GM19193 (cell line): ENCODE results near the gene NDNF.

Source experiments
- POLR2A ChIP-seq: IDR thresholded peaks from 4 replicates; pipeline ENCODE4 v1.6.1; 2011; ENCODE audit not compliant: insufficient read depth, insufficient read length; ENCODE audit errors: extremely low read depth

The NDNF gene

DNA sequence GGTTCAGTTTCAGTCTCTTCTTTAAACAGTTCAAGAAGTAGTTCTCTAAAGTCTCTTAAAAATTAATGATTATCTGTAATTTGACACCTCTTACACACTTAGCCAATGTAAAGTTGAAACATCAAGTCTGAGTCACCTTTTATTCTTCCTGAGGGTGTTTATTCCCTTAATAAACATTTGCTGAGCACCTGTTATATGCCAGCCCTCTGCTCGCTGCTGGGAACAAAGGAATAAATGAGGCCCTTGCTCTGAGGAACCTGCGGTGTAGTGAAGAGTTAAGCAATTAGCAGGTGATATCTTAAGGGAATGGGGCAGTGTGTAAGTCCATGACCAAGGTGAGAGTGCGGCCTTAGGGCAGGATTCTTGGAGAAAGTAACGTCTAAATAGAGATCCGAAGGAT, 5.2 kb upstream of the NDNF start:
- no peak for TF ChIP-seq POLR2A

DNA sequence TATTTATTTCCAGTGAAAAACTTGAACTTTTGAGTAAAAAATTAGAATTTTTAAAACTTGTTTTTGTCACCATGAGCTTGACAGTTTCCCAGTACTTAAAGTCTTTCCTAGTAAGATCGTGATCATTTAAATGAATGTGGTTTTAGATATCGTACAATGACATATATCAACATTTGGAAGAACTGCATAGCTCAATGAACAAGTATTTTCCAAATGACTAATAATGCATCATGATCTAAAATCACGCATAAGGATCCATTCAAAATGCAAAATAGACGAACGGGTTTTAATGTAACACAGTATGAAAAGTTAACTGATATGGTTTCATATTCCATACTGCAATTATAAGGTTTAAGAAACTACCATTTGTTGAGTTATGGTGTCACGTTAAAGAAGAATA, 4.1 kb upstream of the NDNF start:
- no peak for TF ChIP-seq POLR2A

DNA sequence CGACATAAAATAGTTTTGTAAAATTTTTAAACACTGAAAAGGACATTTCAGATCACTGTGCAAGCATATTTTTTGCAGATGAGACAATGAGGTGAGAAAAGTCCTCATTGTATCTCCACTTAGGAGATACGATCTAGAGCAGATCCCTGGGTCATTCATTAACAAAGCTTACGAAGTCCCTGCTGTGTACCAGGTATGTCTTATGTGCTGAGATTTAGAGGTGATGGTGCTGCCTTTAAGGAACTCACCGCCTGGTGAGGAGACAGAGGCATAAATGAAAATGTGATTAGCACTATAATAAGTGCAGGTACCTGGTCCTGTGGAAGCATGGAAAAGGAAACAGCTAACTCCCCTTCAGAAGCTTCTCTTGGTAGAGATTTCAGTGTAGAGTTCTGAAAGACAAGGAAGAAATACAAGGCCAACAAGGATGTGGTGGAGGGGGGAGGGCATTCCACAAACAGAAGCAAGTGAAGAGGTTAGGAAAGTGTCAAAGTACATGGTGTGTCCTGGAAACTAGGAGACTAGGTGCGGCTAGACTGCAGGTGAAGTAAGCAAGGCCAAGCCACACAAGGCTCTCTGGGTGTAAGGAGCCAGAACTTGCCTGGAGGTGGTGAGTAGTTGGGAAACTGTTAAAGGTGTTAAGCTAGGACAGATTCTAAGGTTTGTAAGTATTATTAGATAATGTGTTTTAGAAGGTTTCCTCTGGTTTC, 1.5 kb upstream of the NDNF start:
- no peak for TF ChIP-seq POLR2A

DNA sequence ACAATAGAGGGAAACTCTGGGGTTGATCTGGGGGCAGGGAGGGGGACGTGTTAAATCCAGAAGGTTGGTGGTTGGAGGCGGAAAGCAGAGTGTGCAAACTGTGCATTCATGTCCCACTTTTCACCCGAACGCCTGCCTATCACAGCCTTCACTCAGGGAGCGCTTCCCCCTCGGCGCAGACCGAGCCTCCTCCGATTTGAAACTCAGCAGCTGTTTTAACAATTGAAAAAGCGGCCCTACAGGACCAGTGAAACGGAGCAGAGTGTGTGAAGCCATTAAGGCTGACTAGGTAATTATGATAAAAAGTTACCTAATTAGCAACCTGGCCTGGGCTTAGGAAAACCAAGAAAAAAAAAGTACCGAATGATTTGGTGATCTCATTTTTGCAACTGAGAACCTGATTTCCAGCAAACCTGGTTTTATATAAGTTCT, 685 bp upstream of the NDNF start:
- TF ChIP-seq POLR2A, result no peak

DNA sequence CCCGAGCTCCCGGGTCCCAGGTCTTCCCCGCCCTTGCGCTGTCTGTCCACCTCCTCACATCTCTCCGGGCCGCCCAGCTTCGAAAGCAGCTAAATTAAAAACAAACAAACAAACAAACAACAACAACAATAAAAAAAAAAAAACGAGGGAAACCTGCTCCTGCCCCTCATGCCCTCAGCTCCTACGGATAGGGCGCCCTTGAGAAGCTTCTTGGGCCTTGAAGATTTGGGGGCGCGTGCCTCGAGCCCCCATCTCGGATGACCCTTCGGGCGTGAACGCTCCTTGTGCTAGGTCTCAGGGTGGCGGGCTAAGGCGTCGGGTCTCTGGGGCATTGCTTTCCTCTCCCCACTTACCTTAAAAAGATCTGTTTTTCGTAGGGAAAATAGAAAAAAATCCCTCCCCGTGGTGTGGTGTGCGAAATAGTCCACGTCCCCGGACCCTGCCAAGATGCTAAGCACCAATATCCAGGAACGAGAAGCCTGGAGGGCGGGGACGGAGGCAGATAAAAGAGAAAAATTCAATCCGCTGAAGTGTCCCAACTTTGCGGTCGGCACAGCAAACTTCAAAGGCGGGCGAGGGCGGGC, 603 bp downstream of the NDNF start:
- TF ChIP-seq POLR2A, result no peak

DNA sequence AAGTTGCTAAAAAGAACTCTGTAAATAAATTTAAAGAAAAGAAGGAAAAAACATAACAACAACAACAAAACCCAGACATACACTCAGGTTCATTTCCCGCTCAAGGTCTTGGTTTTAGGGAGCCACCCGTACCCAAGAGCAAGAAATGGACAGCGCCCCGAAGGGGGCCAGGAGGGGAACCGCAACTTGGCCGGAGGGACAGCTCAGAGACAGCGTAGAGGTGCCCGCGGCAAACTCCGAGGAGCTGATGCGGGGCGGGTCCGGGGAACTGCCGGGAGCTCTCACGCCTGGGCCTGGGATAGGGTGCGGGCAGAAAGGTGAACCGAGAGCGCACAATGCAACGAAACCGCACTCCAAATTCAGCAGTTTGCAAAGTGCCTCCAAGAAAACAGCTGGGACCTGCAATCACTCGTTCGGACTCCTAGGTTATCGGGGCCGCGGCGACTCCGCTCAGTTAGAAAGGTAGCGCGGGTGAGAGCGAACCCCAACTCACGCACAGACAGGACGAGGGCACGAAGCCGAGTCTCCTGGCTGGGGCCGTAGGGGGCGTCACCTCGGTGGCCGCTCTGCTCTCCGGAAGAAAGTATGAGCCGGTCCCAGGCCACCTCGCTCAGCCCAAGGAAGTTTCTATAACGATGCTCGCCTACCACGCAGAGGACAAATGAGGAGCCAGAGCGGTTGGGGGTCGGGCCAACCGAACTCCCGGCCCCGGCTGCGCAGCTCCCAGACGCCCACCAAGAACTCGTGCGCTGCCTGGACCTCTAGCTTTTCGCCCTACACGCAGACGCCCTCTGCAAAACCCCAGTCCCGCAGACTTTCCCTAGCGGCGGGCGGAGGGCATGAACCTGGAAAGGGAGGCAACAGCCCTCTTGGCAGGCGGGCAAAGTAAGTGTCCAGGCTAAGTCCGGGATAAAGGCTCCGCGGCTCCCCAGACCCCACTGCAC, 1.4 kb downstream of the NDNF start:
- no peak for TF ChIP-seq POLR2A

DNA sequence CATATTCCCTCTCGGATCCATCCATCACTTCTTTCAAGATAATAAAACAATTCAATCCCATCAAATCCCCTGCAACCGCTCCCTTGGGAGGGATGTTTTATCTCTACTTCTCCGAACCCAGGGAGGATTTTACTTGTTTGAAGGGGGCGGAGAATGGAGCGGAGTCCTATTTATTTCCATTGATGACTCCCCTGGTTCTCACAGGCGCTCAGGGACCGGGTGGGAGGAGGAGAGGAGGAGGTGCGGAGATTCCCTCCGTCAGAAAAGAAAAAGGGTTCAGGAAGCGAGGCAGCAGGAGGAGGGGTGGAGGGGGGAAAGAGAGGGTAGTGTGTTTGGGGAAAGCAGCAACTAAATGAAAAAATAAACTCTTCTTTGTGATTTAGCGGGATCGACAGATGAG, 2.1 kb downstream of the NDNF start:
- no peak for TF ChIP-seq POLR2A

DNA sequence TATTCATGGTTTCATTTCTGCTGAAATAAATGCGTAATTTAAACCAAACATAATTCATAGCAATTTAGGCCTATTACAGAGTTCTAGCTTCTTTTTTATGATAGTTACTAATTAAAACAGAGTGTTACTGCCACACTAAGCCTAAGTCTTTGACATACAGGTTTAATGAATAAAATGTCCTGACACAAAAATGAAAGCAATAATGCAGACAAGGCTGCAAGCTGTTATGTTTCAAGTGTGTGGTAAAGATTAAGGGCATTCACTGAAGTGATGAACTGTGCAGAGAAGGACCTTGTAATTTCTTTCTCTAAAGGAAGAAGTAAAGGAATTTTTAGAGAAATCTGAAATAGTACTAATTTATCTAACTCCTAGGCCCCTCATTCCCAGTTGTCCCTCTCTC, 2.9 kb downstream of the NDNF start:
- TF ChIP-seq POLR2A, result no peak

DNA sequence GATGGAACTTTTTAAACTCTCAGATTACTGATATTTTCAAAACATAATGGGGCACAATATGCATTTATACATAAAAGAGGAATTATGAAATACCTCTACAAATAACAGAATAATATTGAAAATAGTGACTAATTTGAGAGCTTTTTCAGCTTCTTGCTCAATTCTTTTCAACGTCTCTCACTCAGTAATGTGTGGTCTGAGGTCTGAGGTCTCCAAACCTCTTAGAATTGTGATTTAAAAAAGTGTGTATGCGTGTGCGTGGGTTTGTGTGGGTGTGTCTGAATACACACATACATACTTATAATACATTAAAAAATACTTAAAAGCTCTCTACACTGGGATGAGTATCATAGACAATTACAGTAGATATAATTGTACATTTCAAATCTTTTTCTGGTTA, 7.9 kb downstream of the NDNF start:
- no peak for TF ChIP-seq POLR2A

DNA sequence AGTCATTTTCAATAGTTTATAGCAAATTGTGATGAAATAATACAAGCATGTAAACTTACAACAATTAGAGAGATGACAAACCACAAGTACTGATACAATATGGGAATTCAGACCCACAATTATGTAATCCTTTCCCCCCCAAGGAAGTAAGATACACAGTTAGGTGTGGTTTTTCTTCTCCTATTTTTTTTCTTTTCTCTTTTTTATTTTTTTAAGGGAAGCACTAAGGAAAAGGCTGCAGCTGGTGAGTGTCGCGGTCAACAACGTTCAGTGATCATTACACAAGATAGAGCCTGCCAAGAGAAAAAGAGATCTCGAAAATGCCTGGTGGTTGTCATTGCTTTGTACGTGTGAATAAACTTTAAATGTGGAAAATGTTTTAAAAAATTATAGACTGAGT, 9.8 kb downstream of the NDNF start:
- TF ChIP-seq POLR2A, result no peak

DNA sequence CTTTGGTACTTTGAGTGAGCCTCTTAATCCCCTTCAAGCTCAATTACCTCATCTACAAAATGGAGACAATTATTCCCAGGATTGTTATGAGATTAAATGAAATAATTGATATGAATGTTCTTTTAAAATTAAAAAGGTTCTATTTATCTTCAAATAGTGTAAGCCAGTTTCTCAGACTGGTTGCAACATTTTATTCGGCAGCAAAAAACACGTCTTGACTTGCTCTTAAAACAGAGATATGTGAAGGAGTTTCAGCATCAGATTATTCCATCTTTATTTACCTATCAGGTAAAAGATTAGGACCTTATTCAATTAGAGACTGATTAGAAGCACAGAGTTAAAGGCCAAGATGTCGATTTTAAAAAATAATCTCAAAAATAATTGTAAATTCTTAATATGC, 10.5 kb downstream of the NDNF start:
- TF ChIP-seq POLR2A, result no peak

DNA sequence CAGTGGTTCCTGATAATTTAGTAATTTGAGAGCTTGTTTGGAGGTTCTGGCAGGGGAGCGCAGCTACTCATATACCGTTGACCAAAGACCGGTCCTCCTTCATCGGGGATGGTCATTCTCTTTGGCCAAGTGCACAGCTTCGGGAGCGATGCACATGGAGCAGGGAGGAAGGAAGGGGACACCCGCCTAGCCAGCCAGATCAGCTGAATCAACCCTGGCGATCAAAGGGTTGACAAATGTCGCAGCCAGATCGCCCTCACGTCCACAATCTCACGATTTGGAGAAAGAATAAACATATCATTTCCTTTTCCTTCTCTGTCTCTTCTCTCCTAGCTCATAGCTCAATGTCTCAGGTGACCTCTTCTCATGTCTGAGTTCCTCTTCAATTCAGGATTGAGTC, 11.1 kb downstream of the NDNF start:
- TF ChIP-seq POLR2A, result no peak

DNA sequence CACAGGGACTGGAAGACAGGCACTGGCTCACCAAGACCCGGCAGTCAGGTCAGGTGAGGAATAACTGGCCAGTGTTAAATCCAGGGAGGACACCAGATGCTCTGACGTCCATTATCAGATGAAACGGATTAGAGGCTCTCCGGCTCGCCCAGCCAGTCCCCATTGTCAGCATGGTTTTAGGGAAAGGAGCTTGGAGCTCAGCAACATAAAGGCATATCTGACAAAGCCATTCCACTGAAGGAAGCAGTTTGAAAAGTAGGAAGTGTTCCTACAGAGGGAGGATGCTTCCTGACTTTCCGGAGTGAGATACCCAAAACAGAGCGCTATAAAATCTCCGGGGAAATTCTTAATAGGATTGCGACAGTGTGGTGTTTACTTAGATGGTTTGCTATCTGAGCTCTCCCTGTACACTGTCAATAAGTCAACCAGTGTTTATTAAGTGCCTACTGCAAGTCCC, 14.8 kb downstream of the NDNF start:
- no peak for TF ChIP-seq POLR2A

DNA sequence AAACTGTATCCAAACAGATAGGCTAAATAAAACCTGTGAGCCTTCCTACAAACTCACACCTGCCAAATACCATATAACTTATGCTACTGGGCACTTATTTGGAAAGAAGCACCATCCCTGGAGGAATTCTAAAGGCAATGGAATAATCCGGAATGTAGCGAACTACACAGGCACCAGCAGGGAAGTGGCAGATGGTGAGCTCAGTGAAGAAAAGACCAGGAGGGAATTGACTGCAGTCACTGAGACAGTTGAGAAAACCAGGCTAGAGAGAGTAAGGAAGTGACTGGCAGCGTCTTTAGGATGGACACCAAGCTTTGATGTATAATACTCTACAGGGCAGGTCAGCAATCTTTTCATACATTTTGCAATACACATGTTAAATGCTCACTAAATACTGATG, 16.3 kb downstream of the NDNF start:
- no peak for TF ChIP-seq POLR2A

DNA sequence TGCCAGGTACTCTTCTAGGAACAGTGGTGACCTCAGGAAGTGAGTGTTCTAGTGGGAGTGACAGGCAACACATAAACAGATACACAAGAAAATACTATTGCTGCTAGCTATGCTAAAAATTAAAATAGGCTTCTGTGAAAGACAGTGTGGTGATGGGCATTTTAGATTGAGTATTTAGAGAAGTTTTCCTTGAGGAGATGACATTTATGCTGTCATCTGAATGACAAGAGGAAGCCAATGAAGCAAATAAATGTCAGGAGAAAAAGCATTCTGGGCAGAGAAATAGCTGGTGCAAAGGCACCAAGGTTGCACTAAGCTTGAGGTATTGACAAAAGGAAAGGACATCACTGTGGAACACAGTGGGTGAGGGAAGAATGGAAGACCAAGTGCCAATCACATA, 18.0 kb downstream of the NDNF start:
- no peak for TF ChIP-seq POLR2A
